Liver (tissue), 9 donors: ENCODE measurements around the gene IPO8. TPM values are rescaled to one million over a fixed set of nuclear protein-coding genes. Genes with fewer than 3 reads are reported as not detected.
"Not testable (repeated sequence)": the region's sequence is repeated elsewhere in the genome, so short reads cannot be mapped to it uniquely, and the experiment has no call there.

Source experiments
- DNase-seq: peaks from one replicate; pipeline ENCODE4 v3.0.0-alpha.2; 2017; ENCODE audit warnings: low spot score
- H3K27ac ChIP-seq, 2 donors: one replicate each; pipeline ENCODE4 v1.7.0; 2013; ENCODE audit warnings: inconsistent platforms in 2 of 2, low read length in 2 of 2, control low read depth in 1 of 2, low read depth in 1 of 2, mild to moderate bottlenecking in 1 of 2
- H3K27me3 ChIP-seq, 4 donors: one replicate each; pipeline versions ENCODE4 v1.6.1 to v1.7.0; 2013; ENCODE audit warnings: low read length in 3 of 4, inconsistent platforms in 1 of 4, mild to moderate bottlenecking in 1 of 4, moderate library complexity in 1 of 4; ENCODE audit not compliant: control insufficient read depth in 4 of 4, insufficient read depth in 4 of 4
- H3K36me3 ChIP-seq, 4 donors: one replicate each; pipeline versions ENCODE4 v1.6.1 to v1.7.0; 2013; ENCODE audit warnings: low read length in 3 of 4, mild to moderate bottlenecking in 3 of 4, low read depth in 1 of 4, moderate library complexity in 1 of 4; ENCODE audit not compliant: control insufficient read depth in 4 of 4, insufficient read depth in 3 of 4
- H3K4me1 ChIP-seq, 4 donors: one replicate each; pipeline versions ENCODE4 v1.6.1 to v1.7.0; 2013; ENCODE audit warnings: low read length in 3 of 4, mild to moderate bottlenecking in 3 of 4, moderate library complexity in 1 of 4; ENCODE audit not compliant: control insufficient read depth in 4 of 4, insufficient read depth in 4 of 4
- H3K4me3 ChIP-seq, 3 donors: one replicate each; pipeline versions ENCODE4 v1.6.1 to v1.7.0; 2013; ENCODE audit warnings: low read length in 3 of 3, control low read depth in 1 of 3, low read depth in 1 of 3, mild to moderate bottlenecking in 1 of 3
- H3K9ac ChIP-seq, 2 donors: one replicate each; pipeline ENCODE4 v1.7.0; 2013; ENCODE audit warnings: low read length in 2 of 2, mild to moderate bottlenecking in 2 of 2, moderate library complexity in 2 of 2, control low read depth in 1 of 2, low read depth in 1 of 2
- H3K9me3 ChIP-seq, 4 donors: one replicate each; pipeline versions ENCODE4 v1.6.1 to v1.7.0; 2013; ENCODE audit warnings: low read length in 3 of 4; ENCODE audit not compliant: control insufficient read depth in 4 of 4
- CTCF ChIP-seq: fragments of 150-350 bp; IDR thresholded peaks from 2 replicates; pipeline ENCODE4 v1.5.1; 2017; ENCODE audit warnings: improper control_type of control experiment, low read depth, low read length; ENCODE audit not compliant: missing input control
- EGR1 ChIP-seq, 2 donors: IDR thresholded peaks; 2 replicates each; pipeline ENCODE4 v1.6.1; 2016 to 2018; ENCODE audit warnings: antibody characterized with exemption in 2 of 2, low read depth in 2 of 2
- FOXA1 ChIP-seq: IDR thresholded peaks from 2 replicates; pipeline ENCODE4 v1.6.1; 2016; ENCODE audit warnings: antibody characterized with exemption
- FOXA2 ChIP-seq: IDR thresholded peaks from 2 replicates; pipeline ENCODE4 v1.6.1; 2016; ENCODE audit warnings: antibody characterized with exemption
- GABPA ChIP-seq, 2 donors: IDR thresholded peaks in 1 of 2; conservative IDR thresholded peaks in 1 of 2; 2 replicates each; pipeline ENCODE4 v1.6.1; 2016; ENCODE audit warnings: antibody characterized with exemption in 2 of 2, mild to moderate bottlenecking in 1 of 2, moderate library complexity in 1 of 2
- MAX ChIP-seq: IDR thresholded peaks from 2 replicates; pipeline ENCODE4 v1.6.1; 2016; ENCODE audit warnings: antibody characterized with exemption
- RAD21 ChIP-seq, 2 donors: IDR thresholded peaks; 2 replicates each; pipeline ENCODE4 v1.6.1; 2016; ENCODE audit warnings: antibody characterized with exemption in 2 of 2, mild to moderate bottlenecking in 2 of 2
- RXRA ChIP-seq, 2 donors: IDR thresholded peaks; 2 replicates each; pipeline ENCODE4 v1.6.1; 2017 to 2018; ENCODE audit warnings: antibody characterized with exemption in 2 of 2, mild to moderate bottlenecking in 1 of 2
- TAF1 ChIP-seq: conservative IDR thresholded peaks from 2 replicates; pipeline ENCODE4 v1.6.1; 2016; ENCODE audit warnings: antibody characterized with exemption, mild to moderate bottlenecking
- ZBTB33 ChIP-seq: IDR thresholded peaks from 2 replicates; pipeline ENCODE4 v1.6.1; 2016; ENCODE audit warnings: antibody characterized with exemption
- WGBS: extraction: QIAGEN DNeasy Blood & Tissue Kit; methylation state at CpG from one replicate; pipeline ENCODE4 v1.1.7; 2013; 5-methylcytosine and 5-hydroxymethylcytosine counted together
- polyA plus RNA-seq, 2 donors: library from polyadenylated mRNA; stranded (reverse) in 1 of 2; unstranded in 1 of 2; fragments of 200-250 nt in 1 of 2; fragments of >200 nt in 1 of 2; fragmentation: Nextera tagmentation in 1 of 2; extraction: Ambion mirVana in 1 of 2; gene quantifications; one replicate each; pipeline versions ENCODE4 v1.2.1 to v1.2.3, GENCODE V29; 2013 to 2015
- total RNA-seq, 2 donors: library from RNA; depleted of rRNA; stranded (reverse); fragments of >200 nt; gene quantifications; one replicate each; pipeline ENCODE4 v1.2.3, GENCODE V29; 2014
- donor health status: healthy.
- donor health status: healthy.
- donor health status: healthy.
- donor health status: healthy.
- donor health status: healthy.

The IPO8 gene
- total and polyA plus RNA-seq, 4 donors = 8.0 to 33.0 (median 18.4) TPM

GRCh38 chr12:30624009-30624408, 71.7 kb downstream of the IPO8 start:
- peaks cover 0 to 5% (median 1%) of the 10 kb centered on the region in 4 donors for H3K36me3 ChIP-seq
- H3K27ac ChIP-seq = no peak overlapping the region
- no peak overlapping the region for H3K9ac ChIP-seq
- H3K9me3 ChIP-seq = no peaks in the 10 kb centered on the region
- no peak for DNase-seq
- no peak for TF ChIP-seq TAF1
- no peak for TF ChIP-seq MAX
- no peak for TF ChIP-seq ZBTB33
- TF ChIP-seq RXRA (IDR thresholded peaks at IDR 0.05) = no peak
- no peak for TF ChIP-seq GABPA (IDR thresholded peaks at IDR 0.05 in 1 of 2, conservative IDR thresholded peaks at IDR 0.05 in 1 of 2)
- no peak for TF ChIP-seq FOXA2
- WGBS = 95% methylated on average over 6 of the region's 6 CpGs
- peaks cover 0 to 2% (median 0%) of the 10 kb centered on the region in 4 donors for H3K4me1 ChIP-seq
- no peak overlapping the region for H3K4me3 ChIP-seq
- no peaks in the 10 kb centered on the region for H3K27me3 ChIP-seq

- no peak for TF ChIP-seq ZBTB33
- no peak for TF ChIP-seq FOXA2
- no peak for TF ChIP-seq EGR1 (IDR thresholded peaks at IDR 0.05; ENCODE audit: low read depth in 2 of 2)
- no peak for TF ChIP-seq FOXA1
- no peak for TF ChIP-seq CTCF
- no peak for TF ChIP-seq MAX
- TF ChIP-seq RAD21 (IDR thresholded peaks at IDR 0.05) = no peak
- 84% methylated on average over 1 of the region's 1 CpG for WGBS
Measured at GRCh38 chr12:30622509-30622908, 73.2 kb downstream of the IPO8 start.

GRCh38 chr12:30621663-30622241, 73.9 kb downstream of the IPO8 start:
- not testable (repeated sequence) for H3K36me3 ChIP-seq, DNase-seq, H3K27me3 ChIP-seq, H3K4me3 ChIP-seq, H3K9me3 ChIP-seq, H3K27ac ChIP-seq, H3K9ac ChIP-seq
- 99% methylated on average over 4 of the region's 4 CpGs for WGBS
- H3K4me1 ChIP-seq = peaks cover 0 to 11% (median 0%) of the 10 kb centered on the region in 4 donors

More at GRCh38 chr12:30622509-30622908, 73.2 kb downstream of the IPO8 start:
- no peak overlapping the region for H3K27ac ChIP-seq
- H3K9me3 ChIP-seq = no peaks in the 10 kb centered on the region
- H3K4me3 ChIP-seq = no peak overlapping the region
- H3K36me3 ChIP-seq = no peaks in the 10 kb centered on the region
- DNase-seq = no peak
- no peaks in the 10 kb centered on the region for H3K27me3 ChIP-seq
- H3K4me1 ChIP-seq = peaks cover 0 to 10% (median 0%) of the 10 kb centered on the region in 4 donors
- H3K9ac ChIP-seq = no peak overlapping the region
